B cell (primary cell): Measurements from ENCODE around the gene LRRC37A2.
"Not testable (repeated sequence)": the region's sequence is repeated elsewhere in the genome, so short reads cannot be mapped to it uniquely, and the experiment has no call there.

Experiments used
- CTCF ChIP-seq: fragments of 200-600 bp; IDR thresholded peaks from one replicate; pipeline ENCODE4 v1.8.0; 2022; ENCODE audit warnings: antibody characterized with exemption, mild to moderate bottlenecking
- EZH2 ChIP-seq: IDR thresholded peaks from 2 replicates; pipeline ENCODE4 v1.6.1; 2012; ENCODE audit warnings: borderline replicate concordance, low read depth, mild to moderate bottlenecking, moderate library complexity, low read length; ENCODE audit not compliant: insufficient read depth, poor library complexity, severe bottlenecking

DNA sequence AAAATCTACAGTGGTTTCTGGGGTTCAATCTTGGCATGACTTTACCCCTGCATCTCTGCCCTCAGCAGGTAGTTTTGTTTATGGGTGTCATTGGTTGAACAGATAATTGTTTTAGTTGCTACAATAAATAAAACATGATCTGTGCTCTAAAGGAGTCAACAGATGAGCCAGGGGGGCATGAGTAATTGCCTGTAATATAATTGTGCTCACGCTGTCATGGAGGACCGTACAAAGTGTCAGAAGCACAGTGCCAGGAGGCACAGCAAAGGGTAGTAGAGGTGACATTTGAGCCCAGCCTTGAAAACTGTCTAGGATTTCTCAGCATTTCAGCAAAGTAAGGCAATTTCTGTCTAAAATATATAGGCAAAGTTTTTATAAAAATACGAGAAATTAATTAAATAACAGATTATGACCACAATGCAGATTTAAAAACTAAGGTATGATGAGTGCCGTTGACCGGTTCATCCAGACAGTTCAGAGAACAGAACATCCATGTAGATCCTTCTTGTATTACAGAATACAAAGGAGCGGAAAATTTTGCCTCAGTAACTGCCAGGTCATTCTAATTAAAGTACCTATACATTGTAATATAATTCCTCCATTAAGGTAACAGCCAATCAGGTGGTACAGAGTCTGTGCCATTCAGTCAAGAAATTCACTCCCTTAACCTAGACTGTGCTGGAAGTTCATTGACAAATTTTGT lies 12.7 kb upstream of the LRRC37A2 start:
- not testable (repeated sequence) for TF ChIP-seq CTCF, EZH2
